HG02970 (cell line): ENCODE data around the gene TENT4B.
"Not testable (repeated sequence)": the region's sequence is repeated elsewhere in the genome, so short reads cannot be mapped to it uniquely, and the experiment has no call there.

Experiments
- ATAC-seq: cut with Tn5 transposase; IDR thresholded peaks from one replicate; pipeline ENCODE4 v1.9.1; 2021; ENCODE audit warnings: mild to moderate bottlenecking, moderate library complexity, moderate number of reproducible peaks; ENCODE audit not compliant: unreplicated experiment, low FRiP score

Gene TENT4B

GRCh38 chr16:50153596-50154419, 702 bp downstream of the TENT4B start:
- peak; percentile 17 for ATAC-seq

DNA sequence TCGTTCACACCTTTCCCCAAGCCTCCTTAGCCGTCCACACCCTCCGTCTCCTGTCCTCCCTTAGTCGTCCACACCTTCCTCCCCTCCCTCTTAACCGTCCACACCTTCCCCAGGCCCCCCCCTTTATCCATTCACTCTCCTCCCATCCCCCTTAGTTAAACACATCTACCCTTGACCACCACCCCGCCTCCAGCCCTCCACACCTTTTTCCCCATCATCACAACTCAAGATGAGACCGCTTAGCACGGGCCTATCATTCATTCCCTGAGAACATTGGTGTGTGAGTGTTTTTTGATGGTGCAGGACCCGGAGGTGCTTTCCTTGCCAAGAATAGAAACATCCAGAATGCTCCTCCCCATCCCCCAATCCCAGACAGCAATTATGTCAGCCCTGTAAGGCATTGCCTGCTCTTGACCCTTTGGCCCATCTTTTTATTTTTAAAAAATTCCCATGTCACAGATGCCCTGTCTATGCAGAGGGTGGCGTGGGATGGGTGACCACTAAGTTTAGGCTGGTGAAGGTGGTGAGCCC, 1.4 kb downstream of the TENT4B start:
- ATAC-seq, result no peak

DNA sequence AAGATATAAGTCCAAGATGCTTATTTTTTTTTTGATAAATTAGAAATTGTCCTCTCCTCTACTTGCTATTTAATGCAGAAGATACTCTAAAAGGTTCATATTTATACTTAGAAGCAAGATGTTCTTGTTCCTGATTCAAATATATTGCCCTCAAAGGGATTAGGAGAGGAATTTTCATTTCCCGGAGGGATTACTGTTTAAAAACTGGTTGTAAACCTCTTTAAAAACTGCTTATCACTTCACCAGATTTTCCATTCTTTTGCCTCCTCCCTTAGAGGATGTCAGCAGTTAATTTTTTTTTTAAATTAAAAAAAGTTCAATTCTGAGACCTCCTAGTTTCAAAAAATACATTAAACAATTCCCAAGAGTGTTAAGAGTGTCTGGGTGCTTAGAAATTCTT, 2.8 kb downstream of the TENT4B start:
- ATAC-seq, result no peak

- ATAC-seq, result no peak
These were observed 3.5 kb downstream of the TENT4B start for GRCh38 chr16:50156590-50156989.

DNA sequence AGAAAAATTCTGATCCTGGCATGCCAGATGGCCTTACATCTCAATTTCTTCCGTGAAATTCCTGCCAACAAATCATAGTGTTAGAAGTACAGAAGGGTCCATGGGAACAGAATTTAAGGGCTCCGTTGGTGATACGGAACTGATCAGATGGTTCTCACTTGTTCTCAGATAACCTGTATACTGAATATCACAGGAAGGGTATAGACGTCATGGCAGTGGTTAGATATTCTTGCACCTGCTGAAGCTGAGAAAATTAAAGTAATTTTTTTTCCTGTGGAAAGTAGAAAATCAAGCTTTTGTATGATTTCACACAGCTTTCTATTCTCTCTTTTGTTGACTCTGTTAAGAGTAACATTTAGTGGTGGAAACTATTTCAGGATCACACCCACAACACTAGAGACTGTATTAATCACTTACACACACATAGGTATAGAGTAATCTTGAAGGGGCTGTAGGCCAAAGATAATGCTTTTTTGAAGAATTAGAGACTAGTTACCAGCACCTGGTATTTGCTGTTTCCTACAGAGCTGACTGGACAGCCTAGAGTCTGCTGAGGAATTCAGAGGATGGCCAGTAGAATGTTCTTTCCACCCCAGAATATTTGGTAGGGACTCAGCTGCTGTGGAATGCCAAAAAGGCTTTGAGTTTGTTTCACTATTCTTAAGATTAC, 7.5 kb downstream of the TENT4B start:
- no peak for ATAC-seq

GRCh38 chr16:50161950-50162349, 8.8 kb downstream of the TENT4B start:
- ATAC-seq, result no peak

GRCh38 chr16:50165473-50165872, 12.4 kb downstream of the TENT4B start:
- ATAC-seq, result no peak

DNA sequence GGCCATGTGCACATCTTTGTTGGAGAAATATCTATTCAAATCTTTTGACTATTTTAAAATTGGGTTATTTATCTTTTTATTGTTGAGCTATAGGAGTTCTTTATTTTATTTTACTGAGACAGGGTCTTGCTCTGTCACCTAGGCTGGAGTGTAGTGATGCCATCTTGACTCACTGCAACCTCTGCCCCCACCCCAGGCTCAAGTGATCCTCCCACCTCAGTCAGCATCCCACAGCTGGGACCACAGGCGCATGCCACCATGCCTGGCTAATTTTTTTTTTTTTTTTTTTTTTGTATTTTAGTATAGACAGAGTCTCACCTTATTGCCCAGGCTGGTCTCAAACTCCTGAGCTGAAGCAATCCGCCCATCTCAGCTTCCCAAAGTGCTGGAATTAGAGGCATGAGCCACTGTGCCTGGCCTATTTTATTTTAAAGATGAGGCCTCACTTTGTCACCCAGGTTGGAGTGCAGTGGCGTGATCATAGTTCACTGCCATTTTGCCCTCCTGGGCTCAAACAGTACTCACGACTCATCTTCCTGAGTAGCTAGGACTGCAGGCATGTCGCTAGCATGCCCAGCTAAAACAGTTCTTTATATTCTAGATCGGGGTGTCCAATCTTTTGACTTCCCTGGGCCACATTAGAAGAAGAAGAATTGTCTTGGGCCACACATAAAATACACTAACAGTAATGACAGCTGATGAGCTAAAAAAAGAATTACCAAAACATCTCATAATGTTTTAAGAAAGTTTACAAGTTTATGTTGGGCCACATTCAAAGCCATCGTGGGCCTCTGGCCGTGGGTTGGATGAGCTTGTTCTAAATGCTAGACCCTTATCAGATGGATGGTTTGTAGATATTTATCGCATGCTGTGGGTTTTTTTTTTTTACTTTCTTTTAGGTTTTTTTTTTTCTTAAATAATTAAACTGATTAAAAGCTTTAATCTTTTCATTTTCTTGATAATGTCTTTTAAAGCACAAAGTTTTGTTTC, 13.7 kb downstream of the TENT4B start:
- ATAC-seq, result no peak

DNA sequence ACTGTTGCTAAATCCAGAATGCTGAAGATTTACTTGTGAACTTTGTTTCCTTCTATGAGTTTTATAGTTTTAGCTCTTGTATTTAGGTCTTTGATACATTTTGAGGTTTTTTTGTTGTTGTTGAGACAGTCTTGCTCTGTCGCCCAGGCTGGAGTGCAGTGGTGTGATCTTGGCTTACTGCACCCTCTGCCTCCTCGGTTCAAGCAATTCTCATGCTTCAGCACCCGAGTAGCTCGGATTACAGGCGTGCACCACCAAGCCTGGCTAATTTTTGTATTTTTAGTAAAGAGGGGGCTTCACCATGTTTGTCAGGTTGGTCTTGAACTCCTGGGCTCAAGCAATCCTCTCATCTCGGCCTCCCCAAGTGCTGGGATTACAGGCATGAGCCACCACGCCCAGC, 14.4 kb downstream of the TENT4B start:
- ATAC-seq, result no peak

- ATAC-seq, result no peak
These were observed 16.5 kb downstream of the TENT4B start for GRCh38 chr16:50169555-50170096.

GRCh38 chr16:50171773-50172172, 18.7 kb downstream of the TENT4B start:
- not testable (repeated sequence) for ATAC-seq

- ATAC-seq, result no peak
These were observed 19.3 kb downstream of the TENT4B start for GRCh38 chr16:50172195-50172922.

DNA sequence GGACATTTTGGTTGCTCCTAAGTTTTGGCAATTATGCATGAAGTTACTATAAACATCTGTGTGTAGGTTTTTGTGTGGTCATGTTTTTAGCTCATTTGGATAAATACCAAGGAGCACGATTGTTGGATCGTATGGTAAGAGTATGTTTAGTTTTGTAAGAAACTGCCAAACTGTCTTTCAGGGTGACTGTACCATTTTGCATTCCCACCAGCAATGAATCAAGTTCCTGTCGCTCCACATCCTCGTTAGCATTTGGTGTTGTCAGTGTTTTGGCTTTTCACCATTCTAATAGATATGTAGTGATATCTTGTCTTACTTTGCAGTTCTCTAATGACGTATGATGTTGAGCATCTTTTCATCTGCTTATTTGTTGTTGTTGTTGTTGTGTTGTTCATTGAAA, 20.2 kb downstream of the TENT4B start:
- no peak for ATAC-seq

- ATAC-seq, result no peak
These were observed 25.4 kb downstream of the TENT4B start for GRCh38 chr16:50178491-50178941.

GRCh38 chr16:50182441-50182840, 29.3 kb downstream of the TENT4B start:
- no peak for ATAC-seq

DNA sequence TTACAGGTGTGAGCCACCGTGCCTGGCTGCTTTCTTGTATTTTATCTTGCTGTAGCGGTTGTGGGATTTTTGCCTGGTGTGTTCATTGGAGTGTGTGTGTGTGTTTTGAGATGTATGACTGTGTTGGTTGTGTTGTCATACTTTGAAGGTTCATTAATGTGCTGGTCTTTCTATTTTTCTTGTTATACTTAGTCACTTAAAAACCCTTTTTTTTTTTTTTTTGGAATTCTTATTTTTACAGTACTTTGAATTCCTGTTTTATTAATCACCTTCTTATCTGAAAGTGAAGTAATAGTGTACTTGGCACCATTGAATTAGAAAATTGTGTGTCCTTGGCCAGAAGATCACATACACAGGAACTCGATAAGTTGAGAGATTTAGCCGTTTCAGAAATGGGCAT, 30.2 kb downstream of the TENT4B start:
- no peak for ATAC-seq

GRCh38 chr16:50185005-50185505, 31.9 kb downstream of the TENT4B start:
- ATAC-seq, result no peak

DNA sequence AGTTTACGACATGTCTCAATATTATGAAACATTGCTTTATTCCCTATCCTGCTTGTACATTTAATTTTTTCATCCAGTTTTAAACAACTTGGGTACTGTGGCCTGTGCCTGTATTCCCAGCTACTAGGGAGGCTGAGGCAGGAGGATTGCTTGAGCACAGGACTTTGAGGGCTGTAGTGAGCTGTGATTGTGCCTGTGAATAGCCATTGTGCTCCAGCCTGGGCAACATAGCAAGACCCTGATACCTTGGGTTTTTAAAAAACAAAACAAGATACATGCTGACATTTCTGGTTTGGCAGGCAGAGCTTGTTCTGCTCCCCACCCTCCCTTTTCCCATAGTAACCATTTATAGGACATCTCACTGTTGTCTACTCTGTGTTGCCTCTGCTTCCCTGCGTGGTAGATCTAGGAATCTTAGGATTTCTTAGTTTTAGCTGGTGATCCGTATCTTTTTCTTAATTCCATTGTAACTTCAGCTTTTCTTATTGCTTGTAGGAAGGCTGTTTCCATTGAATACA, 35.6 kb downstream of the TENT4B start:
- ATAC-seq, result no peak

DNA sequence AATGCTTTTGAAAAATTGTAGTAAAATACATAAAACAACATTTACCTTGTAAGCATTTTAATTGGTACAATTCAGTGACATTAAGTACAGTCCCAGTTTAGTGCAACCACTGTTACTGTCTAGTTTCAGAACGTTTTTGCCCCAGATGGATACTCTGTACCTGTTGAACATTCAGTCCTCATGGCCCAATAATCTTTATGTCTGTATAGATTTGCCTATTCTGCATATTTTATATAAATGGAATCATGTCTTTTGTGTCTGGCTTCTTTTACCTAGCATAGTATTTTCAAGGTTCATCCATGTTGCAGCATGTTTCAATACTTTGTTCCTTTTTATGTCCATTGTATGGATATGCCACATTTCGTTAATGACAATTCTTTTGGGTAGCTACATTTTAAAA, 37.2 kb downstream of the TENT4B start:
- no peak for ATAC-seq
